OCI-LY1 (cell line): Measurements from ENCODE around the gene WFDC1.

Experiments used
- CTCF ChIP-seq: fragments of 200-600 bp; sonication (generic), shearing (Covaris generic); IDR thresholded peaks from 2 replicates; pipeline ENCODE4 v1.5.1; 2017; ENCODE audit warnings: mild to moderate bottlenecking, antibody characterized with exemption, low read length, moderate library complexity, mixed read lengths
- EZH2 ChIP-seq: fragments of 200-600 bp; sonication (generic), shearing (Covaris generic); IDR thresholded peaks from 2 replicates; pipeline ENCODE4 v1.8.0; 2017; ENCODE audit warnings: borderline replicate concordance, mixed run types, mild to moderate bottlenecking, antibody characterized with exemption, low read length, moderate library complexity, mixed read lengths

- TF ChIP-seq CTCF = no peak
- no peak for TF ChIP-seq EZH2
Observed at GRCh38 chr16:84314814-84315213, 20.1 kb downstream of the WFDC1 start.
